H9 (cell line): Measurements from ENCODE around the gene C10orf105. TPM values are rescaled to one million over a fixed set of nuclear protein-coding genes. Genes with fewer than 3 reads are reported as not detected.

ENCODE experiments used
- DNase-seq: peaks from one replicate; pipeline ENCODE4 v3.0.0-alpha.2; 2017
- H2AFZ ChIP-seq: one replicate; pipeline ENCODE4 v1.6.1; 2013; ENCODE audit warnings: mild to moderate bottlenecking, low read length, control low read depth, moderate library complexity
- H2AK5ac ChIP-seq: 2 replicates; pipeline ENCODE4 v1.6.1; 2013; ENCODE audit warnings: low read length, control low read depth, mixed read lengths; ENCODE audit not compliant: insufficient read length
- H2BK120ac ChIP-seq: one replicate; pipeline ENCODE4 v1.6.1; 2013; ENCODE audit warnings: low read depth, mild to moderate bottlenecking, low read length, control low read depth, inconsistent platforms; ENCODE audit not compliant: poor library complexity, severe bottlenecking
- H2BK12ac ChIP-seq: 2 replicates; pipeline ENCODE4 v1.6.1; 2013; ENCODE audit warnings: low read length, control low read depth, mixed read lengths, low read depth; ENCODE audit not compliant: insufficient read length
- H2BK15ac ChIP-seq: 2 replicates; pipeline ENCODE4 v1.6.1; 2013; ENCODE audit warnings: low read depth, low read length, control low read depth
- H2BK20ac ChIP-seq: one replicate; pipeline ENCODE4 v1.6.1; 2013; ENCODE audit warnings: low read depth, mild to moderate bottlenecking, low read length, control low read depth, inconsistent platforms; ENCODE audit not compliant: poor library complexity, severe bottlenecking
- H2BK5ac ChIP-seq: 2 replicates; pipeline ENCODE4 v1.6.1; 2013; ENCODE audit warnings: low read length, control low read depth, mixed read lengths; ENCODE audit not compliant: insufficient read length
- H3K14ac ChIP-seq: 2 replicates; pipeline ENCODE4 v1.6.1; 2013; ENCODE audit warnings: low read length, control low read depth; ENCODE audit not compliant: insufficient read depth
- H3K18ac ChIP-seq: 2 replicates; pipeline ENCODE4 v1.6.1; 2013; ENCODE audit warnings: low read depth, mild to moderate bottlenecking, mixed read lengths, low read length, control low read depth; ENCODE audit not compliant: insufficient read length
- H3K23ac ChIP-seq: 2 replicates; pipeline ENCODE4 v1.6.1; 2013; ENCODE audit warnings: low read length, control low read depth, mixed read lengths, low read depth; ENCODE audit not compliant: insufficient read length
- H3K23me2 ChIP-seq: 2 replicates; pipeline ENCODE4 v1.6.1; 2013; ENCODE audit warnings: low read depth, mild to moderate bottlenecking, mixed read lengths, low read length, control low read depth; ENCODE audit not compliant: insufficient read length, poor library complexity, severe bottlenecking
- H3K27ac ChIP-seq: 2 replicates; pipeline ENCODE4 v1.5.1; 2013; ENCODE audit warnings: low read length, control low read depth, mixed read lengths, low read depth; ENCODE audit not compliant: insufficient read length
- H3K27me3 ChIP-seq: 2 replicates; pipeline ENCODE4 v1.6.1; 2013; ENCODE audit warnings: low read length, control low read depth, inconsistent platforms; ENCODE audit not compliant: insufficient read depth
- H3K4ac ChIP-seq: 2 replicates; pipeline ENCODE4 v1.6.1; 2013; ENCODE audit warnings: low read depth, mild to moderate bottlenecking, control low read depth, inconsistent platforms, low read length, moderate library complexity
- H3K4me1 ChIP-seq: 2 replicates; pipeline ENCODE4 v1.6.1; 2013; ENCODE audit warnings: low read length, control low read depth, inconsistent platforms; ENCODE audit not compliant: insufficient read depth
- H3K4me2 ChIP-seq: 2 replicates; pipeline ENCODE4 v1.6.1; 2013; ENCODE audit warnings: low read length, control low read depth, mixed read lengths; ENCODE audit not compliant: insufficient read length, insufficient read depth
- H3K56ac ChIP-seq: 2 replicates; pipeline ENCODE4 v1.6.1; 2013; ENCODE audit warnings: low read depth, mild to moderate bottlenecking, mixed read lengths, low read length, control low read depth; ENCODE audit not compliant: insufficient read length
- H3K79me1 ChIP-seq: 2 replicates; pipeline ENCODE4 v1.6.1; 2013; ENCODE audit warnings: low read depth, mild to moderate bottlenecking, moderate library complexity, low read length, control low read depth, inconsistent platforms; ENCODE audit not compliant: insufficient read depth, poor library complexity, severe bottlenecking
- H3K79me2 ChIP-seq: 2 replicates; pipeline ENCODE4 v1.6.1; 2013; ENCODE audit warnings: low read length, control low read depth, inconsistent platforms; ENCODE audit not compliant: insufficient read depth
- H3K9ac ChIP-seq: 2 replicates; pipeline ENCODE4 v1.6.1; 2013; ENCODE audit warnings: low read length, control low read depth, mixed read lengths; ENCODE audit not compliant: insufficient read length; ENCODE audit errors: extremely low read depth
- H3K9me3 ChIP-seq: one replicate; pipeline ENCODE4 v1.6.1; 2013; ENCODE audit warnings: low read depth, low read length, inconsistent platforms; ENCODE audit not compliant: control insufficient read depth
- H3T11ph ChIP-seq: one replicate; pipeline ENCODE4 v1.6.1; 2013; ENCODE audit warnings: mild to moderate bottlenecking, low read length, control low read depth, inconsistent platforms
- H4K20me1 ChIP-seq: one replicate; pipeline ENCODE4 v1.6.1; 2013; ENCODE audit not compliant: control insufficient read depth, insufficient read length, insufficient read depth
- H4K5ac ChIP-seq: 2 replicates; pipeline ENCODE4 v1.6.1; 2013; ENCODE audit warnings: low read depth, mild to moderate bottlenecking, mixed read lengths, low read length, control low read depth; ENCODE audit not compliant: insufficient read length
- H4K8ac ChIP-seq: replicated peaks from 2 replicates; pipeline ENCODE4 v1.6.1; 2013; ENCODE audit warnings: low read length, control low read depth, mixed read lengths, low read depth; ENCODE audit not compliant: insufficient read length
- H4K91ac ChIP-seq: 2 replicates; pipeline ENCODE4 v1.6.1; 2013; ENCODE audit warnings: low read depth, mild to moderate bottlenecking, moderate library complexity, mixed read lengths, low read length, control low read depth; ENCODE audit not compliant: insufficient read length
- H3K27ac Mint-ChIP-seq, 3 experiments: 2 replicates in 2 of 3; 3 replicates in 1 of 3; pipeline ENCODE4 v1.8.0; 2020 to 2021; ENCODE audit warnings: mixed read lengths in 3 of 3, mild to moderate bottlenecking in 1 of 3, moderate library complexity in 1 of 3
- H3K27me3 Mint-ChIP-seq: 2 replicates; pipeline ENCODE4 v1.8.0; 2021; ENCODE audit warnings: low read depth, mild to moderate bottlenecking, moderate library complexity, mixed read lengths
- H3K36me3 Mint-ChIP-seq, 3 experiments: 2 replicates in 2 of 3; 3 replicates in 1 of 3; pipeline ENCODE4 v1.8.0; 2020 to 2021; ENCODE audit warnings: low read depth in 3 of 3, mixed read lengths in 3 of 3; ENCODE audit not compliant: insufficient read depth in 1 of 3
- H3K4me1 Mint-ChIP-seq, 2 experiments: 2 replicates each; pipeline ENCODE4 v1.8.0; 2020; ENCODE audit warnings: mixed read lengths in 2 of 2
- H3K4me3 Mint-ChIP-seq, 2 experiments: 2 replicates in 1 of 2; 3 replicates in 1 of 2; pipeline ENCODE4 v1.8.0; 2020 to 2021; ENCODE audit warnings: mild to moderate bottlenecking in 2 of 2, mixed read lengths in 2 of 2, moderate library complexity in 1 of 2
- H3K9me3 Mint-ChIP-seq, 2 experiments: 2 replicates in 1 of 2; 3 replicates in 1 of 2; pipeline ENCODE4 v1.8.0; 2020; ENCODE audit warnings: mild to moderate bottlenecking in 2 of 2, mixed read lengths in 2 of 2, moderate library complexity in 1 of 2
- WGBS: extraction: QIAGEN DNeasy Blood & Tissue Kit; methylation state at CpG from one replicate; pipeline ENCODE4 v1.1.7; 2013; ENCODE audit warnings: missing lambda C conversion rate, low lambda C conversion rate, mixed read lengths; ENCODE audit not compliant: insufficient read length; ENCODE audit errors: extremely low coverage; 5-methylcytosine and 5-hydroxymethylcytosine counted together
- total RNA-seq: library from RNA; stranded (reverse); gene quantifications from 2 replicates; pipeline ENCODE4 v1.2.1, GENCODE V29; 2021
- TF ChIP-seq, protein P1 (sequence below): fragments of 200-600 bp; sonication (generic); conservative IDR thresholded peaks from 3 replicates; pipeline ENCODE4 v1.8.0; 2021; ENCODE audit warnings: antibody characterized with exemption, mild to moderate bottlenecking

C10orf105 gene
- total RNA-seq, 1 experiment from 2014 or later = 0.26 TPM

DNA sequence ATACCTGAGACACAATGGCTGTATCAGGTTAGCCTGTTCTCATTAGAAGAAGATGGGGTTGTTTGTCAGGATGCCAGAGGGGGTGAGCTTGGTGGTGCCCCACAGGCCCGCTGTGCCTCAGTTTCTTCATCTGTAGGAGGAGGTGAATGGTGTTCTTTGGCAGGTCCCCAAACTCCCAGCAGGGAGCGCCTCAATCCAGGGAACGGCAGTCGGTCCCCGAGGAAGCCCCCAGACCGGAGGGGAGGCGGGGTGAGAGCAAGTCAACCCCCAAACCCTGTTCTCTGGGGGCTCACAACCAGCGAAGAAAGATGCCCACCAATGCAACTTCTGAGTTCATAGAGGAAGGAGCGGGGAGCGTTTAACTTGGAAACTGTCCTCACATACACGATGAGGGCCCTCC is 16.0 kb downstream of the C10orf105 start:
- H4K8ac ChIP-seq = no peak overlapping the region
- H3K27ac ChIP-seq = no peak overlapping the region
- no peak overlapping the region for H3T11ph ChIP-seq
- no peak overlapping the region for H3K4ac ChIP-seq
- no peak overlapping the region; the same call in 1 of the 2 replicates for H3K14ac ChIP-seq
- no peak overlapping the region for H3K9ac ChIP-seq
- DNase-seq = no peak
- H3K23me2 ChIP-seq = no peaks in the 10 kb centered on the region
- no peak overlapping the region for H3K4me2 ChIP-seq
- H3K23ac ChIP-seq = no peak overlapping the region
- no peaks in the 10 kb centered on the region for H4K20me1 ChIP-seq
- Mint-ChIP-seq H3K27ac (no peak overlapping the region), H3K4me1 (peaks cover 8 to 15% of the 10 kb centered on the region in 2 experiments), H3K27me3 (peaks cover 7% of the 10 kb centered on the region), H3K4me3 (no peak overlapping the region), H3K36me3 (no peaks in the 10 kb centered on the region), H3K9me3 (no peaks in the 10 kb centered on the region)
- no peak overlapping the region for H2AFZ ChIP-seq
- H2AK5ac ChIP-seq = no peak overlapping the region
- no CpG with 5 or more reads among the region's 11 CpGs for WGBS
- H4K91ac ChIP-seq = no peak overlapping the region
- no peak overlapping the region for H2BK15ac ChIP-seq
- no peaks in the 10 kb centered on the region for H3K4me1 ChIP-seq
- no peaks in the 10 kb centered on the region for H3K79me1 ChIP-seq
- no peak overlapping the region for H2BK12ac ChIP-seq
- no peak overlapping the region for H3K56ac ChIP-seq
- no peak overlapping the region for H2BK120ac ChIP-seq
- H3K18ac ChIP-seq = no peak overlapping the region
- no peak overlapping the region for H4K5ac ChIP-seq
- H2BK20ac ChIP-seq = no peak overlapping the region
- TF ChIP-seq, protein P1, sequence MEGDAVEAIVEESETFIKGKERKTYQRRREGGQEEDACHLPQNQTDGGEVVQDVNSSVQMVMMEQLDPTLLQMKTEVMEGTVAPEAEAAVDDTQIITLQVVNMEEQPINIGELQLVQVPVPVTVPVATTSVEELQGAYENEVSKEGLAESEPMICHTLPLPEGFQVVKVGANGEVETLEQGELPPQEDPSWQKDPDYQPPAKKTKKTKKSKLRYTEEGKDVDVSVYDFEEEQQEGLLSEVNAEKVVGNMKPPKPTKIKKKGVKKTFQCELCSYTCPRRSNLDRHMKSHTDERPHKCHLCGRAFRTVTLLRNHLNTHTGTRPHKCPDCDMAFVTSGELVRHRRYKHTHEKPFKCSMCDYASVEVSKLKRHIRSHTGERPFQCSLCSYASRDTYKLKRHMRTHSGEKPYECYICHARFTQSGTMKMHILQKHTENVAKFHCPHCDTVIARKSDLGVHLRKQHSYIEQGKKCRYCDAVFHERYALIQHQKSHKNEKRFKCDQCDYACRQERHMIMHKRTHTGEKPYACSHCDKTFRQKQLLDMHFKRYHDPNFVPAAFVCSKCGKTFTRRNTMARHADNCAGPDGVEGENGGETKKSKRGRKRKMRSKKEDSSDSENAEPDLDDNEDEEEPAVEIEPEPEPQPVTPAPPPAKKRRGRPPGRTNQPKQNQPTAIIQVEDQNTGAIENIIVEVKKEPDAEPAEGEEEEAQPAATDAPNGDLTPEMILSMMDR = no peak
- H3K27me3 ChIP-seq = no peaks in the 10 kb centered on the region
- no peaks in the 10 kb centered on the region for H3K79me2 ChIP-seq
- H2BK5ac ChIP-seq = no peak overlapping the region
- H3K9me3 ChIP-seq = no peaks in the 10 kb centered on the region
